Esophagus muscularis mucosa (tissue), 3 donors: ENCODE data around the gene THOC6.

Experiments used
- CTCF ChIP-seq, 3 experiments: fragments of 200-600 bp in 2 of 3; fragments of 450-650 bp in 1 of 3; sonication (generic) in 2 of 3; IDR thresholded peaks; one replicate each; pipeline ENCODE4 v1.5.1; 2017 to 2019; ENCODE audit warnings: antibody characterized with exemption in 3 of 3, mild to moderate bottlenecking in 2 of 3, moderate library complexity in 1 of 3
- EP300 ChIP-seq: sonication (generic); formaldehyde crosslinking; IDR thresholded peaks from one replicate; pipeline ENCODE4 v1.6.1; 2017; ENCODE audit warnings: antibody characterized with exemption

- TF ChIP-seq CTCF (IDR thresholded peaks at IDR 0.05) (no peak), EP300 (no peak)
Observed at GRCh38 chr16:3015865-3016521, 7.8 kb upstream of the THOC6 start.
